UCSD-AML1 (cell line): ENCODE data around the gene IL3RA.
"Not testable (repeated sequence)": the region's sequence is repeated elsewhere in the genome, so short reads cannot be mapped to it uniquely, and the experiment has no call there.

Experiments
- DNase-seq: peaks from one replicate; lab custom pipeline; 2025; ENCODE audit not compliant: unreplicated experiment; lab: John Stamatoyannopoulos, UW

The IL3RA gene

GRCh38 chrX:1398431-1399340, 62.1 kb downstream of the IL3RA start:
- no peak for DNase-seq

- no peak for DNase-seq
Observed at GRCh38 chrX:1400049-1400448, 63.5 kb downstream of the IL3RA start.

- no peak for DNase-seq
Observed at GRCh38 chrX:1400742-1401471, 64.3 kb downstream of the IL3RA start.

- DNase-seq = no peak
Observed at GRCh38 chrX:1401611-1402430, 65.2 kb downstream of the IL3RA start.

- no peak for DNase-seq
Observed at GRCh38 chrX:1403228-1403627, 66.6 kb downstream of the IL3RA start.

- DNase-seq = not testable (repeated sequence)
Observed at GRCh38 chrX:1403867-1404266, 67.3 kb downstream of the IL3RA start.

GRCh38 chrX:1405769-1406168, 69.2 kb downstream of the IL3RA start:
- not testable (repeated sequence) for DNase-seq

GRCh38 chrX:1407035-1407434, 70.5 kb downstream of the IL3RA start:
- DNase-seq = no peak

- DNase-seq = no peak
Observed at GRCh38 chrX:1411326-1411725, 74.7 kb downstream of the IL3RA start.

GRCh38 chrX:1412551-1413161, 76.1 kb downstream of the IL3RA start:
- DNase-seq = no peak

- DNase-seq = no peak
Observed at GRCh38 chrX:1416327-1416784, 79.8 kb downstream of the IL3RA start.

GRCh38 chrX:1416965-1417760, 80.6 kb downstream of the IL3RA start:
- DNase-seq = no peak

GRCh38 chrX:1417921-1418771, 81.6 kb downstream of the IL3RA start:
- no peak for DNase-seq

GRCh38 chrX:1418901-1419544, 82.4 kb downstream of the IL3RA start:
- no peak for DNase-seq

- DNase-seq = no peak
Observed at GRCh38 chrX:1419545-1420355, 83.2 kb downstream of the IL3RA start.

GRCh38 chrX:1420371-1420770, 83.8 kb downstream of the IL3RA start:
- no peak for DNase-seq

- DNase-seq = no peak
Observed at GRCh38 chrX:1421433-1422134, 85.0 kb downstream of the IL3RA start.
